Spleen (tissue), 11 donors: Measurements from ENCODE around the gene SLC43A1. TPM values are rescaled to one million over a fixed set of nuclear protein-coding genes. Genes with fewer than 3 reads are reported as not detected.

ENCODE experiments used
- DNase-seq: peaks from one replicate; pipeline ENCODE4 v3.0.0-alpha.2; 2020
- H3K27ac ChIP-seq, 8 donors: fragments of 200-600 bp; sonication (generic) in 7 of 8; 1 replicate in 4 of 8; 2 replicates in 4 of 8; pipeline versions ENCODE4 v1.5.0 to v1.8.0; 2016 to 2021; ENCODE audit warnings: inconsistent platforms in 4 of 8, mild to moderate bottlenecking in 4 of 8, moderate library complexity in 1 of 8
- H3K27me3 ChIP-seq, 7 donors: fragments of 200-600 bp; sonication (generic) in 6 of 7; replicated peaks in 1 of 7; 1 replicate in 4 of 7; 2 replicates in 3 of 7; pipeline versions ENCODE4 v1.5.0 to v1.8.0; 2016 to 2021; ENCODE audit warnings: inconsistent platforms in 3 of 7, mild to moderate bottlenecking in 1 of 7
- H3K36me3 ChIP-seq, 6 donors: fragments of 200-600 bp; sonication (generic) in 5 of 6; 1 replicate in 4 of 6; 2 replicates in 2 of 6; pipeline versions ENCODE4 v1.5.0 to v1.8.0; 2016 to 2021; ENCODE audit warnings: inconsistent platforms in 2 of 6
- H3K4me1 ChIP-seq, 6 donors: fragments of 200-600 bp; sonication (generic) in 5 of 6; 1 replicate in 3 of 6; 2 replicates in 3 of 6; pipeline versions ENCODE4 v1.5.0 to v1.8.0; 2016 to 2021; ENCODE audit warnings: inconsistent platforms in 3 of 6
- H3K4me3 ChIP-seq, 8 donors: fragments of 200-600 bp; sonication (generic) in 7 of 8; 1 replicate in 4 of 8; 2 replicates in 4 of 8; pipeline versions ENCODE4 v1.5.0 to v1.8.0; 2016 to 2021; ENCODE audit warnings: inconsistent platforms in 4 of 8, mild to moderate bottlenecking in 4 of 8, moderate library complexity in 2 of 8
- H3K9me3 ChIP-seq, 8 donors: fragments of 200-600 bp; sonication (generic) in 7 of 8; 1 replicate in 4 of 8; 2 replicates in 4 of 8; pipeline versions ENCODE4 v1.5.0 to v1.8.0; 2016 to 2021; ENCODE audit warnings: inconsistent platforms in 4 of 8
- POLR2A ChIP-seq, 3 donors: fragments of 450-650 bp; IDR thresholded peaks; one replicate each; pipeline ENCODE4 v1.5.1; 2017; ENCODE audit warnings: antibody characterized with exemption in 3 of 3, mild to moderate bottlenecking in 1 of 3
- POLR2AphosphoS5 ChIP-seq, 3 donors: sonication (generic); formaldehyde crosslinking; IDR thresholded peaks; one replicate each; pipeline ENCODE4 v1.5.1; 2017; ENCODE audit warnings: antibody characterized with exemption in 3 of 3
- WGBS, 5 donors: extraction: QIAGEN DNeasy Blood & Tissue Kit in 3 of 5; methylation state at CpG; one replicate each; pipeline versions ENCODE4 v1.1.5 to v1.1.7; 2013 to 2018; 5-methylcytosine and 5-hydroxymethylcytosine counted together
- intact Hi-C: fragments of 100-400 bp; cut with DNase I; formaldehyde crosslinking; loops from one replicate; pipeline ENCODE4 v1.15.0; 2023; ENCODE audit warnings: low total_unique reads
- polyA plus RNA-seq, 3 donors: library from polyadenylated mRNA; stranded (reverse); fragments of 200-250 nt; gene quantifications; one replicate each; pipeline ENCODE4 v1.2.1, GENCODE V29; 2013
- total RNA-seq, 7 donors: library from RNA; depleted of rRNA in 3 of 7; stranded (reverse); fragments of >200 nt in 3 of 7; fragmentation: NEBNext Ultra II Directional in 4 of 7; extraction: Animal tissue kit (Norgen Biotek cat#: 25700) in 4 of 7; gene quantifications; one replicate each; pipeline versions ENCODE4 v1.1.0 to v1.2.1, GENCODE V29; 2016 to 2021
- TF ChIP-seq, protein P1 (sequence below), 11 experiments: fragments of 200-600 bp in 7 of 11; fragments of 450-650 bp in 4 of 11; sonication (generic) in 4 of 11; IDR thresholded peaks in 8 of 11; conservative IDR thresholded peaks in 3 of 11; 1 replicate in 7 of 11; 2 replicates in 4 of 11; pipeline versions ENCODE4 v1.4.0 to v1.8.0; 2016 to 2021; ENCODE audit warnings: antibody characterized with exemption in 11 of 11, inconsistent platforms in 4 of 11, mild to moderate bottlenecking in 1 of 11
- donor health status: healthy with polysubstance abuse.
- donor health status: DM: no; HTN: no; CAD: no; lungs with moderate emphysema.
- donor health status: DM: no; HTN: no; CAD: no.
- donor health status: Bipolar disorder and iron deficiency.
- donor health status: healthy.
- donor health status: DM: no; HTN: no; CAD: no.
- donor health status: DM: yes; HTN: yes; CAD: no.

SLC43A1 gene
- total and polyA plus RNA-seq, 10 donors, result 6.2 to 16.1 (median 10.8) TPM

DNA sequence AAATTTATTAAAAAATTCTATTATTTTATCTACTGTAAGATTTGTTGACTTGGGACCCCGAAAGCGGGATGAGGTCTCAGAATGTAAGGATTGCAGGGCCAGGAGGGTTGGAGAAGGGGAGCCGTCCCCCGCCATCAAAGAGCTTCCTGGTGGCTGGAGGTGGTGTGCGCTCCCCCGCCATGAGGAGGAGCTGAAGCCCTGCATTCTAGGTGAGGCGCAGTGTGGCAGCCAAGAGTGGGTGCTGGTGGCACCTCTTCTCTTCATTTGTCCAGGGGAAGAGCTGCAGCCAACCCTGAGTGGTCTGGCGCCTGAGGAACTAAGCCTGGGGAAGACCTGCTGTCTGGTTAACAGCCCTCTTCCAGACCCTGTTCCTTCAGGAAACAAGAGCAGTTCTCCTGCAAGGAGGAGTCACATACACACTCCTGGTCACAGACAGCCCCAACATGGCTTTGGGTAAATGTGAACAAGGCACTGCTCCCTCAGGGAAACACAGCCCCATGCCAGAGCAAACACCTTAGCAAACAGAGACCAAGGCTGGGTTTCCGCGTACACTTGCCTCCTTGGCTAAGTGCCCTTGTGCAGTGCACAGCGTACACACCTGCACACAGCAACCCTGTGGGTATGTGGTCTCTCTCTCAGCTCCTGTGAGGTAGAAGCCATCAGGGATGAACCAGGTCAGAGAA is 37.9 kb downstream of the SLC43A1 start:
- Histone ChIP-seq H3K4me1 (peaks cover 8 to 57% (median 47%) of the 10 kb centered on the region in 6 donors), H3K36me3 (no peaks in the 10 kb centered on the region), H3K27me3 (peaks cover 0 to 63% (median 20%) of the 10 kb centered on the region in 7 donors), H3K9me3 (no peaks in the 10 kb centered on the region), H3K27ac (no peak overlapping the region), H3K4me3 (no peak overlapping the region)
- DNase-seq, result no peak
- no peak for TF ChIP-seq POLR2A (IDR thresholded peaks at IDR 0.05)
- TF ChIP-seq, protein P1, sequence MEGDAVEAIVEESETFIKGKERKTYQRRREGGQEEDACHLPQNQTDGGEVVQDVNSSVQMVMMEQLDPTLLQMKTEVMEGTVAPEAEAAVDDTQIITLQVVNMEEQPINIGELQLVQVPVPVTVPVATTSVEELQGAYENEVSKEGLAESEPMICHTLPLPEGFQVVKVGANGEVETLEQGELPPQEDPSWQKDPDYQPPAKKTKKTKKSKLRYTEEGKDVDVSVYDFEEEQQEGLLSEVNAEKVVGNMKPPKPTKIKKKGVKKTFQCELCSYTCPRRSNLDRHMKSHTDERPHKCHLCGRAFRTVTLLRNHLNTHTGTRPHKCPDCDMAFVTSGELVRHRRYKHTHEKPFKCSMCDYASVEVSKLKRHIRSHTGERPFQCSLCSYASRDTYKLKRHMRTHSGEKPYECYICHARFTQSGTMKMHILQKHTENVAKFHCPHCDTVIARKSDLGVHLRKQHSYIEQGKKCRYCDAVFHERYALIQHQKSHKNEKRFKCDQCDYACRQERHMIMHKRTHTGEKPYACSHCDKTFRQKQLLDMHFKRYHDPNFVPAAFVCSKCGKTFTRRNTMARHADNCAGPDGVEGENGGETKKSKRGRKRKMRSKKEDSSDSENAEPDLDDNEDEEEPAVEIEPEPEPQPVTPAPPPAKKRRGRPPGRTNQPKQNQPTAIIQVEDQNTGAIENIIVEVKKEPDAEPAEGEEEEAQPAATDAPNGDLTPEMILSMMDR (IDR thresholded peaks at IDR 0.05 in 8 of 11, conservative IDR thresholded peaks at IDR 0.05 in 3 of 11), result no peak
- no peak for TF ChIP-seq POLR2AphosphoS5 (IDR thresholded peaks at IDR 0.05)
- intact Hi-C loops, result no loop called here
- WGBS, 5 donors, result 84 to 91% (median 86%) methylated on average over 11 of the region's 11 CpGs

DNA sequence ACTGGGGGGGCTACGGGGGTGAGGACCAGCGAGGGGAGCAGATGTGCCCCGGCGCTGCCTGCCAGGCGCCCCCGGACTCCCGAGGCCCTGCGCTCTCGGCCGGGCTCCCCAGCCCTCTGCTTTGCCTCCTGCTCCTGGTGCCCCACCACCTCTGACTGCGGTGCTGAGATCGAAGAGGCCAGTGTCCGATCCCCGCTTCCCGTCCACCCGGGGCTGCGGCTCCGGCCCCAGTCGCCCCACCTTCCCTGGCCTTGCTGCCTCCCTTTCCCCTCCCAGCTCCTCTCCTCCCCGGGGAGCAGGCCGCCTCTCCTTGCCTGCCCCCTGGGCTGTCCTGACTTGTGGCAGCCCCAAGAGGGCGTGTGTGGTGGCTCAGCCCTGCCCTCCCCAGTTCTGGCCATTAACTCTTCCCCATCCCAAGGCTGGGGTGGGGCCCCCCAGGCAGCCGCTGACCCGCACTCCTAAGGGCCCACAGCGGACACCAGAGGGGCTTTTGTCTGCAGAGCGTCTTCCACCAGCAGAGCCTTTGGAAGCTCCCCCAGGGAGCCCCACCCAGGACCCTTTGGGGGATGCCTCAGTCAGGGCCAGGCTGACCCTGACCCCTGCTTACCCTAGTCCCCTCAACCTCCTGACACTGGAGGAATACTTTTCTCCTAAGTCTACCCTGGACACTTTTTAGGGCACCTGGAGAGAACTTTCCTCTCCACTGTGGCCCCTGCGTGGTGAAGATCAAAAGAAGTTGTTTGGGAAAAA is 38.6 kb downstream of the SLC43A1 start:
- Histone ChIP-seq H3K36me3 (no peaks in the 10 kb centered on the region), H3K27me3 (peaks cover 0 to 55% (median 13%) of the 10 kb centered on the region in 7 donors), H3K4me3 (peak overlapping the region; percentile 33 to 77 (median 49)), H3K4me1 (peaks cover 8 to 50% (median 39%) of the 10 kb centered on the region in 6 donors), H3K9me3 (no peaks in the 10 kb centered on the region), H3K27ac (peak overlapping the region in 3 of 8 donors; percentile 12 to 42 (median 16))
- intact Hi-C loops, result no loop called here
- TF ChIP-seq POLR2A (IDR thresholded peaks at IDR 0.05) (no peak), POLR2AphosphoS5 (IDR thresholded peaks at IDR 0.05) (peak; percentile 31 to 51 (median 43))
- TF ChIP-seq, protein P1 (IDR thresholded peaks at IDR 0.05 in 8 of 11, conservative IDR thresholded peaks at IDR 0.05 in 3 of 11), result peak in 9 of 11 experiments; percentile 17 to 71 (median 57)
- peak; percentile 84 for DNase-seq
- WGBS, 5 donors, result 8 to 15% (median 9%) methylated on average over 20 to 27 of the region's 27 CpGs

DNA sequence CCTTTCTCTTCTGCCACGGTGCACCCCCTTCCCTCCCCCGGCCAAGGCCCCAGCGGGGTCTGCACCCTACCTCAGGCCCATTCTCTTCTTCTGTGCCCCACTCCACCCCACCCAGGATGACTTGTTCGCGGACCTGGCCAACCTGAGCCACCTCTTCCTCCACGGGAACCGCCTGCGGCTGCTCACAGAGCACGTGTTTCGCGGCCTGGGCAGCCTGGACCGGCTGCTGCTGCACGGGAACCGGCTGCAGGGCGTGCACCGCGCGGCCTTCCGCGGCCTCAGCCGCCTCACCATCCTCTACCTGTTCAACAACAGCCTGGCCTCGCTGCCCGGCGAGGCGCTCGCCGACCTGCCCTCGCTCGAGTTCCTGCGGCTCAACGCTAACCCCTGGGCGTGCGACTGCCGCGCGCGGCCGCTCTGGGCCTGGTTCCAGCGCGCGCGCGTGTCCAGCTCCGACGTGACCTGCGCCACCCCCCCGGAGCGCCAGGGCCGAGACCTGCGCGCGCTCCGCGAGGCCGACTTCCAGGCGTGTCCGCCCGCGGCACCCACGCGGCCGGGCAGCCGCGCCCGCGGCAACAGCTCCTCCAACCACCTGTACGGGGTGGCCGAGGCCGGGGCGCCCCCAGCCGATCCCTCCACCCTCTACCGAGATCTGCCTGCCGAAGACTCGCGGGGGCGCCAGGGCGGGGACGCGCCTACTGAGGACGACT is 39.3 kb downstream of the SLC43A1 start:
- H3K9me3 ChIP-seq, result no peaks in the 10 kb centered on the region
- peaks cover 8 to 43% (median 36%) of the 10 kb centered on the region in 6 donors for H3K4me1 ChIP-seq
- peak; percentile 87 for DNase-seq
- peaks cover 0 to 51% (median 13%) of the 10 kb centered on the region in 7 donors for H3K27me3 ChIP-seq
- H3K36me3 ChIP-seq, result no peaks in the 10 kb centered on the region
- TF ChIP-seq POLR2A (IDR thresholded peaks at IDR 0.05), result no peak
- TF ChIP-seq, protein P1 (IDR thresholded peaks at IDR 0.05 in 8 of 11, conservative IDR thresholded peaks at IDR 0.05 in 3 of 11), result no peak
- peak in 1 of 3 donors; percentile 35 for TF ChIP-seq POLR2AphosphoS5 (IDR thresholded peaks at IDR 0.05)
- H3K27ac ChIP-seq, result peak overlapping the region in 3 of 8 donors; percentile 12 to 42 (median 16)
- intact Hi-C loops, result no loop called here
- H3K4me3 ChIP-seq, result peak overlapping the region; percentile 33 to 77 (median 49)
- 2 to 7% (median 5%) methylated on average over 18 to 80 of the region's 80 CpGs for whole genome bisulfite sequencing, 5 donors
